GM12878 (cell line): ENCODE measurements around the gene CDCA8. TPM values are rescaled to one million over a fixed set of nuclear protein-coding genes. Genes with fewer than 3 reads are reported as not detected.

Experiments used
- ATAC-seq: fragments of 200-7000 bp; cut with Tn5 transposase; 3 replicates; pipeline ENCODE4 v1.9.1; 2020; ENCODE audit warnings: mild to moderate bottlenecking, moderate library complexity
- BruUV-seq: library from RNA; stranded (reverse); fragments of 400-500 nt; replicated peaks from 2 replicates; lab custom pipeline; 2021; lab: Mats Ljungman, UMichigan
- CTCF ChIA-PET: fragments of 300-600 bp; sonication (Branson Sonifier 250); formaldehyde crosslinking; extraction: SDS; loops from one replicate; lab custom pipeline; 2021; ENCODE audit warnings: inconsistent platforms; lab: Yijun Ruan, JAX
- POLR2A ChIA-PET: fragments of 350-600 bp; formaldehyde crosslinking; extraction: SDS; loops from one replicate; lab custom pipeline; 2021; ENCODE audit warnings: inconsistent platforms; lab: Charles Lee
- RAD21 ChIA-PET: fragments of 300-600 bp; sonication (Branson Sonifier 250); formaldehyde crosslinking; loops from one replicate; lab custom pipeline; 2023; ENCODE audit warnings: antibody characterized with exemption; ENCODE audit not compliant: unreplicated experiment; lab: Charles Lee
- SMC1A ChIA-PET: fragments of 300-600 bp; sonication (Branson Sonifier 250); formaldehyde crosslinking; loops from one replicate; lab custom pipeline; 2023; ENCODE audit not compliant: unreplicated experiment, uncharacterized antibody; lab: Charles Lee
- DNase-seq: peaks from one replicate; pipeline ENCODE4 v3.0.0-alpha.2; 2011; ENCODE audit warnings: low read depth, low spot score
- FAIRE-seq: peaks from 3 replicates; lab custom pipeline; 2011; peaks lifted over from hg19 to GRCh38; lab: Jason Lieb, UNC
- H2AFZ ChIP-seq: 2 replicates; pipeline ENCODE4 v1.6.0; 2011; ENCODE audit warnings: low read depth, low read length, control low read depth; ENCODE audit not compliant: control insufficient read depth
- H3K27ac ChIP-seq: 2 replicates; pipeline ENCODE4 v1.5.1; 2011; ENCODE audit warnings: control low read depth; ENCODE audit not compliant: control insufficient read depth, insufficient read depth
- H3K27me3 ChIP-seq, 2 experiments: replicated peaks in 1 of 2; 2 replicates each; pipeline versions ENCODE4 v1.6.0 to v1.6.1; 2011; ENCODE audit warnings: low read length in 1 of 2; ENCODE audit not compliant: control insufficient read depth in 2 of 2, insufficient read depth in 2 of 2
- H3K36me3 ChIP-seq, 2 experiments: 2 replicates each; pipeline ENCODE4 v1.5.1; 2011; ENCODE audit warnings: low read length in 1 of 2; ENCODE audit not compliant: control insufficient read depth in 2 of 2, insufficient read depth in 2 of 2
- H3K4me1 ChIP-seq: 2 replicates; pipeline ENCODE4 v1.6.1; 2011; ENCODE audit warnings: mild to moderate bottlenecking, low read length, moderate library complexity, mixed read lengths; ENCODE audit not compliant: control insufficient read depth, insufficient read depth
- H3K4me2 ChIP-seq: 2 replicates; pipeline ENCODE4 v1.6.0; 2011; ENCODE audit warnings: control low read depth; ENCODE audit not compliant: control insufficient read depth, insufficient read depth
- H3K4me3 ChIP-seq: fragments of 200-600 bp; sonication (generic); 2 replicates; pipeline ENCODE4 v1.5.1; 2016
- H3K79me2 ChIP-seq: 2 replicates; pipeline ENCODE4 v1.6.0; 2011; ENCODE audit warnings: low read length; ENCODE audit not compliant: control insufficient read depth, insufficient read depth
- H3K9ac ChIP-seq: 2 replicates; pipeline ENCODE4 v1.8.0; 2011; ENCODE audit warnings: low read length, control low read depth, mixed read lengths; ENCODE audit not compliant: control insufficient read depth, insufficient read depth
- H3K9me3 ChIP-seq: replicated peaks from 3 replicates; pipeline ENCODE4 v1.5.1; 2011; ENCODE audit warnings: mild to moderate bottlenecking, low read length; ENCODE audit not compliant: control insufficient read depth, insufficient read depth
- H4K20me1 ChIP-seq: 2 replicates; pipeline ENCODE4 v1.6.0; 2011; ENCODE audit not compliant: control insufficient read depth, insufficient read depth
- EP300 ChIP-seq, 2 experiments: fragments of 150-350 bp in 1 of 2; IDR thresholded peaks; 2 replicates each; pipeline ENCODE4 v1.6.1; 2011 to 2012; ENCODE audit warnings: low read depth in 2 of 2, low read length in 2 of 2, borderline replicate concordance in 1 of 2, improper control_type of control experiment in 1 of 2, inconsistent platforms in 1 of 2; ENCODE audit not compliant: control insufficient read depth in 1 of 2
- IKZF1 ChIP-seq: fragments of 450-650 bp; conservative IDR thresholded peaks from 2 replicates; pipeline ENCODE4 v1.6.1; 2017; ENCODE audit warnings: antibody characterized with exemption, mild to moderate bottlenecking
- JUNB ChIP-seq: IDR thresholded peaks from 2 replicates; pipeline ENCODE4 v1.6.1; 2016; ENCODE audit warnings: antibody characterized with exemption, mild to moderate bottlenecking
- KDM1A ChIP-seq: fragments of 200-600 bp; sonication (generic); IDR thresholded peaks from 2 replicates; pipeline ENCODE4 v1.6.1; 2016; ENCODE audit warnings: borderline replicate concordance
- SIX5 ChIP-seq: IDR thresholded peaks from 2 replicates; pipeline ENCODE4 v1.6.1; 2011; ENCODE audit warnings: mild to moderate bottlenecking, low read depth, low read length, moderate library complexity; ENCODE audit not compliant: severe bottlenecking
- YBX1 ChIP-seq: fragments of 450-650 bp; IDR thresholded peaks from 2 replicates; pipeline ENCODE4 v1.6.1; 2016; ENCODE audit warnings: antibody characterized with exemption
- WGBS: methylation state at CpG from one replicate; pipeline ENCODE4 v1.1.6; 2016; ENCODE audit warnings: low lambda C conversion rate; ENCODE audit not compliant: insufficient replicate concordance, insufficient coverage; ENCODE audit errors: missing lambda C conversion rate; 5-methylcytosine and 5-hydroxymethylcytosine counted together
- in situ Hi-C: fragments of 300-500 bp; cut with MboI; formaldehyde crosslinking; loops from 9 replicates; pipeline ENCODE4 v1.14.3; 2018; ENCODE audit warnings: mixed read lengths
- intact Hi-C: fragments of 100-400 bp; cut with micrococcal nuclease; formaldehyde crosslinking; loops from one replicate; pipeline ENCODE4 v1.14.2; 2022; ENCODE audit not compliant: unreplicated experiment
- polyA plus RNA-seq, 11 experiments: library from polyadenylated mRNA; depleted of rRNA in 4 of 11; unstranded in 6 of 11; stranded (reverse) in 5 of 11; fragments of >200 nt; fragmentation: Nextera tagmentation in 4 of 11; fragmentation: Illumina TruSeq in 1 of 11; extraction: Ambion mirVana in 4 of 11; extraction: Trizol in 1 of 11; gene quantifications; 1 replicate in 1 of 11; 2 replicates in 10 of 11; pipeline versions ENCODE4 v1.2.1 to v1.2.3, GENCODE V29; 2011 to 2016; ENCODE audit warnings: inconsistent platforms in 2 of 11, missing spikeins in 2 of 11, low read depth in 1 of 11
- total RNA-seq, 4 experiments: library from RNA; depleted of rRNA in 3 of 4; stranded (reverse); fragments of >200 nt in 3 of 4; fragmentation: Illumina TruSeq in 1 of 4; extraction: Trizol in 1 of 4; gene quantifications; 2 replicates each; pipeline versions ENCODE4 v1.2.1 to v1.2.3, GENCODE V29; 2013 to 2021
- TF ChIP-seq, protein P1 (sequence below): IDR thresholded peaks from 2 replicates; pipeline ENCODE4 v1.6.1; 2012; ENCODE audit warnings: mild to moderate bottlenecking, low read depth, low read length

The CDCA8 gene
- total and polyA plus RNA-seq, 10 of the 15 experiments (the other 5 are each of a cell fraction or from before 2014, with no cell fraction given): 21.3 to 98.1 (median 61.4) TPM

DNA sequence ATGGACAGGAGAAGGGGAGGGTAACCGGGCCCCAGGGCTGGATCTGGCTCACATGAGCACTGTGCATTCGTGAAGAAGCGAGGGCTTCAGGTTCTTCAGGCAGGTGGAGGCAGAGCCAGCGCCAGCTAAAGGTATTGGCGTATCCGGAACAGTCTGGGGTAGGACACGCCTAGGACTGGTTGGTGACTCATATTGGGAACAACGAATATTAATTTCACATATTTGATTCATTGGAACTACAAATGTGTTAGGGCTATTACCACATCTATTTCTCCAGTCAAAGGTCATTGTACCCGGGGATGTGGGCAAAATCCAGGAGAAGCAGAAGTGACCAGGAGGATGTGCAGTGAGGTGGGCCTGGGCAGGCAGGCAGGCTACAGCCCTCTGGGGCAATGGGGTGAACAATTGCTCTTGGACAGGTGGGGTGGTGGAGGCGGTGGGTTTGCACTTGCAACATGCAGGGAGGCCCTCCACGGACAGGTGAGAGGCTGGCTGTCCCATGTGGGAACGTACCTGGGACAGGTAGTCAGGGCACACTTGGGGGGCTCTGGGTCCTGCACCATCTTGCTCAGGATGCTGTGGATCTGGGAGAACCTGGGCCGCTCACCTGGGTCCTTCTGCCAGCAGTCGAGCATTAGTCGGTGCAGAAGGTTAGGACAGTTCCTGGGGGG, 26.7 kb downstream of the CDCA8 start:
- 33% methylated on average over 15 of the region's 15 CpGs for WGBS
- TF ChIP-seq KDM1A (no peak), JUNB (no peak), SIX5 (no peak), IKZF1 (no peak), EP300 (IDR thresholded peaks at IDR 0.05; ENCODE audit: borderline replicate concordance in 1 of 2, control insufficient read depth in 1 of 2, low read depth in 2 of 2, low read length in 2 of 2) (no peak), YBX1 (no peak)
- TF ChIP-seq, protein P1, sequence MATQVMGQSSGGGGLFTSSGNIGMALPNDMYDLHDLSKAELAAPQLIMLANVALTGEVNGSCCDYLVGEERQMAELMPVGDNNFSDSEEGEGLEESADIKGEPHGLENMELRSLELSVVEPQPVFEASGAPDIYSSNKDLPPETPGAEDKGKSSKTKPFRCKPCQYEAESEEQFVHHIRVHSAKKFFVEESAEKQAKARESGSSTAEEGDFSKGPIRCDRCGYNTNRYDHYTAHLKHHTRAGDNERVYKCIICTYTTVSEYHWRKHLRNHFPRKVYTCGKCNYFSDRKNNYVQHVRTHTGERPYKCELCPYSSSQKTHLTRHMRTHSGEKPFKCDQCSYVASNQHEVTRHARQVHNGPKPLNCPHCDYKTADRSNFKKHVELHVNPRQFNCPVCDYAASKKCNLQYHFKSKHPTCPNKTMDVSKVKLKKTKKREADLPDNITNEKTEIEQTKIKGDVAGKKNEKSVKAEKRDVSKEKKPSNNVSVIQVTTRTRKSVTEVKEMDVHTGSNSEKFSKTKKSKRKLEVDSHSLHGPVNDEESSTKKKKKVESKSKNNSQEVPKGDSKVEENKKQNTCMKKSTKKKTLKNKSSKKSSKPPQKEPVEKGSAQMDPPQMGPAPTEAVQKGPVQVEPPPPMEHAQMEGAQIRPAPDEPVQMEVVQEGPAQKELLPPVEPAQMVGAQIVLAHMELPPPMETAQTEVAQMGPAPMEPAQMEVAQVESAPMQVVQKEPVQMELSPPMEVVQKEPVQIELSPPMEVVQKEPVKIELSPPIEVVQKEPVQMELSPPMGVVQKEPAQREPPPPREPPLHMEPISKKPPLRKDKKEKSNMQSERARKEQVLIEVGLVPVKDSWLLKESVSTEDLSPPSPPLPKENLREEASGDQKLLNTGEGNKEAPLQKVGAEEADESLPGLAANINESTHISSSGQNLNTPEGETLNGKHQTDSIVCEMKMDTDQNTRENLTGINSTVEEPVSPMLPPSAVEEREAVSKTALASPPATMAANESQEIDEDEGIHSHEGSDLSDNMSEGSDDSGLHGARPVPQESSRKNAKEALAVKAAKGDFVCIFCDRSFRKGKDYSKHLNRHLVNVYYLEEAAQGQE: no peak
- RAD21 ChIA-PET: no interaction called here
- H3K79me2 ChIP-seq: no peaks in the 10 kb centered on the region
- H3K36me3 ChIP-seq: no peaks in the 10 kb centered on the region
- no TSS peak for BruUV-seq
- no peak overlapping the region for H3K4me3 ChIP-seq
- H3K9ac ChIP-seq: no peak overlapping the region
- ATAC-seq (no peak), DNase-seq (no peak), FAIRE-seq (no peak)
- no peaks in the 10 kb centered on the region for H3K4me1 ChIP-seq
- CTCF ChIA-PET: no interaction called here
- no peak overlapping the region for H3K27ac ChIP-seq
- no peaks in the 10 kb centered on the region for H3K27me3 ChIP-seq
- SMC1A ChIA-PET: interaction anchor here (1.3 kb wide), 1 partner anchor 20 kb away, joined by 3 read pairs; no protein-coding TSS in a partner anchor
- H2AFZ ChIP-seq: no peak overlapping the region
- H3K9me3 ChIP-seq: no peaks in the 10 kb centered on the region
- in situ Hi-C loops: no loop called here
- H3K4me2 ChIP-seq: no peak overlapping the region
- no peaks in the 10 kb centered on the region for H4K20me1 ChIP-seq
- intact Hi-C loops: no loop called here
- POLR2A ChIA-PET: no interaction called here
